ENCODE measurements around the gene RAB7A. TPM values are rescaled to one million over a fixed set of nuclear protein-coding genes. Genes with fewer than 3 reads are reported as not detected.
A peak's percentile ranks its signal among the peaks of the same experiment; 100 is the strongest.

Gene RAB7A
- total RNA-seq, 2 experiments from 2014 or later, result 304 to 322 TPM

GRCh38 chr3:128814519-128815317 is 88.7 kb downstream of the RAB7A start:
- Mint-ChIP-seq H3K36me3 (ENCODE audit: low read depth) (peaks cover 65% of the 10 kb centered on the region), H3K4me3 (no peak overlapping the region), H3K4me1 (ENCODE audit: low read depth) (peaks cover 12% of the 10 kb centered on the region), H3K9me3 (no peaks in the 10 kb centered on the region), H3K27ac (peak overlapping the region; percentile 17), H3K27me3 (no peaks in the 10 kb centered on the region)
- no peak for DNase-seq
- ChIA-PET CTCF (interaction anchor here (0.7 to 1.4 kb wide), 5 partner anchors 8 to 497 kb away, joined by 3 read pairs; no protein-coding TSS in a partner anchor), POLR2A (interaction anchor here (0.9 kb wide), 1 partner anchor 10 kb away, joined by 3 read pairs; no protein-coding TSS in a partner anchor)
- intact Hi-C loops (cut with micrococcal nuclease), result no loop called here
- no peak for ATAC-seq
- no peak for TF ChIP-seq CTCF (IDR thresholded peaks at IDR 0.05)

- CTCF ChIA-PET, result interaction anchor here (1.2 to 1.4 kb wide), 5 partner anchors 9 to 135 kb away, joined by 3 read pairs; no protein-coding TSS in a partner anchor
Observed at GRCh38 chr3:128815318-128816064, 89.5 kb downstream of the RAB7A start.

GRCh38 chr3:128818186-128818787 is 92.3 kb downstream of the RAB7A start:
- POLR2A ChIA-PET, result no interaction called here
- H3K36me3 Mint-ChIP-seq (ENCODE audit: low read depth), result peaks cover 52% of the 10 kb centered on the region
- H3K4me1 Mint-ChIP-seq (ENCODE audit: low read depth), result peaks cover 10% of the 10 kb centered on the region
- TF ChIP-seq CTCF (IDR thresholded peaks at IDR 0.05), result no peak
- no peak overlapping the region for H3K4me3 Mint-ChIP-seq
- intact Hi-C loops (cut with micrococcal nuclease), result no loop called here
- ATAC-seq (no peak), DNase-seq (no peak)
- CTCF ChIA-PET, result interaction anchor here (1.9 kb wide), 1 partner anchor 27 kb away, joined by 5 read pairs; no protein-coding TSS in a partner anchor
- peak overlapping the region; percentile 31 for H3K27ac Mint-ChIP-seq
- H3K27me3 Mint-ChIP-seq, result no peaks in the 10 kb centered on the region
- H3K9me3 Mint-ChIP-seq, result no peaks in the 10 kb centered on the region

More at GRCh38 chr3:128815318-128816064, 89.5 kb downstream of the RAB7A start:
- intact Hi-C loops (cut with micrococcal nuclease), result no loop called here
- Mint-ChIP-seq H3K27ac (peak overlapping the region; percentile 16), H3K27me3 (no peaks in the 10 kb centered on the region), H3K9me3 (no peaks in the 10 kb centered on the region), H3K36me3 (ENCODE audit: low read depth) (peaks cover 67% of the 10 kb centered on the region), H3K4me3 (no peak overlapping the region), H3K4me1 (ENCODE audit: low read depth) (peaks cover 12% of the 10 kb centered on the region)
- TF ChIP-seq CTCF (IDR thresholded peaks at IDR 0.05), result no peak
- no peak for ATAC-seq
- POLR2A ChIA-PET, result interaction anchor here (0.9 kb wide), 1 partner anchor 11 kb away, joined by 3 read pairs; no protein-coding TSS in a partner anchor
- no peak for DNase-seq

GRCh38 chr3:128820252-128820839 is 94.4 kb downstream of the RAB7A start:
- Mint-ChIP-seq H3K27me3 (no peaks in the 10 kb centered on the region), H3K9me3 (no peaks in the 10 kb centered on the region), H3K27ac (no peak overlapping the region), H3K4me1 (ENCODE audit: low read depth) (peaks cover 3% of the 10 kb centered on the region), H3K4me3 (no peak overlapping the region), H3K36me3 (ENCODE audit: low read depth) (peaks cover 37% of the 10 kb centered on the region)
- ChIA-PET POLR2A (no interaction called here), CTCF (interaction anchor here (1.2 to 1.6 kb wide), 2 partner anchors 37 to 55 kb away, joined by 3 to 5 read pairs; no protein-coding TSS in a partner anchor)
- DNase-seq (no peak), ATAC-seq (no peak)
- intact Hi-C loops (cut with micrococcal nuclease), result no loop called here
- TF ChIP-seq CTCF (IDR thresholded peaks at IDR 0.05), result no peak

Measured in activated CD8-positive, alpha-beta T cell treated with anti-CD3 and anti-CD28 coated beads for 36 hours (primary cell).